Endodermal cell (in vitro differentiated cells): ENCODE data around the gene STAMBP. TPM values are rescaled to one million over a fixed set of nuclear protein-coding genes. Genes with fewer than 3 reads are reported as not detected.
A peak's percentile ranks its signal among the peaks of the same experiment; 100 is the strongest.

ENCODE experiments used
- DNase-seq: peaks from one replicate; pipeline ENCODE4 v3.0.0-alpha.2; 2017
- H3K27ac ChIP-seq: 2 replicates; pipeline ENCODE4 v1.5.1; 2013; ENCODE audit warnings: mild to moderate bottlenecking, low read depth, low read length, moderate library complexity
- H3K27me3 ChIP-seq: 2 replicates; pipeline ENCODE4 v1.6.1; 2013; ENCODE audit warnings: mild to moderate bottlenecking, low read length, moderate library complexity; ENCODE audit not compliant: insufficient read depth, control insufficient read depth, poor library complexity, severe bottlenecking
- H3K36me3 ChIP-seq: 2 replicates; pipeline ENCODE4 v1.7.0; 2013; ENCODE audit warnings: mild to moderate bottlenecking, low read length, moderate library complexity; ENCODE audit not compliant: control insufficient read depth, insufficient read depth
- H3K4me1 ChIP-seq: one replicate; pipeline ENCODE4 v1.7.0; 2013; ENCODE audit warnings: low read length; ENCODE audit not compliant: control insufficient read depth, insufficient read depth
- H3K4me3 ChIP-seq: 2 replicates; pipeline ENCODE4 v1.5.1; 2013; ENCODE audit warnings: mild to moderate bottlenecking, low read length, moderate library complexity
- H3K9ac ChIP-seq: 2 replicates; pipeline ENCODE4 v1.6.1; 2013; ENCODE audit warnings: mild to moderate bottlenecking, low read length, moderate library complexity; ENCODE audit not compliant: poor library complexity, severe bottlenecking; ENCODE audit errors: extremely low read depth
- H3K9me3 ChIP-seq: 2 replicates; pipeline ENCODE4 v1.6.1; 2013; ENCODE audit warnings: mild to moderate bottlenecking, low read length, moderate library complexity; ENCODE audit not compliant: control insufficient read depth
- H3K27ac Mint-ChIP-seq: 2 replicates; pipeline ENCODE4 v1.8.0; 2020; ENCODE audit warnings: mixed read lengths
- H3K27me3 Mint-ChIP-seq: 2 replicates; pipeline ENCODE4 v1.8.0; 2021; ENCODE audit warnings: mild to moderate bottlenecking, mixed read lengths; ENCODE audit not compliant: insufficient read depth
- H3K36me3 Mint-ChIP-seq: 2 replicates; pipeline ENCODE4 v1.8.0; 2020; ENCODE audit warnings: low read depth, mixed read lengths
- H3K4me1 Mint-ChIP-seq: 2 replicates; pipeline ENCODE4 v1.8.0; 2020; ENCODE audit warnings: mixed read lengths
- H3K4me3 Mint-ChIP-seq: 2 replicates; pipeline ENCODE4 v1.8.0; 2020; ENCODE audit warnings: mild to moderate bottlenecking, moderate library complexity, mixed read lengths
- H3K9me3 Mint-ChIP-seq: 2 replicates; pipeline ENCODE4 v1.8.0; 2020; ENCODE audit warnings: mild to moderate bottlenecking, mixed read lengths
- CTCF ChIP-seq: fragments of 200-600 bp; sonication (generic); conservative IDR thresholded peaks from 2 replicates; pipeline ENCODE4 v1.5.0; 2021; ENCODE audit warnings: antibody characterized with exemption, mild to moderate bottlenecking
- WGBS, 2 experiments: methylation state at CpG; one replicate each; pipeline versions ENCODE4 v1.1.5 to v1.1.7; 2013; ENCODE audit warnings: missing lambda C conversion rate in 2 of 2, mixed read lengths in 1 of 2; ENCODE audit not compliant: insufficient coverage in 1 of 2, insufficient read length in 1 of 2; 5-methylcytosine and 5-hydroxymethylcytosine counted together
- total RNA-seq, 2 donors: library from RNA; stranded (reverse); fragmentation: NEBNext Ultra II Directional in 1 of 2; extraction: Animal tissue kit (Norgen Biotek cat#: 25700) in 1 of 2; gene quantifications; 2 replicates in 1 of 2; 3 replicates in 1 of 2; pipeline ENCODE4 v1.2.1, GENCODE V29; 2021

Gene STAMBP
- total RNA-seq, 2 donors from 2014 or later = 41.6 to 42.4 TPM

- Mint-ChIP-seq H3K27ac (no peak overlapping the region), H3K36me3 (peaks cover 20% of the 10 kb centered on the region), H3K4me1 (no peaks in the 10 kb centered on the region), H3K9me3 (no peaks in the 10 kb centered on the region), H3K27me3 (no peaks in the 10 kb centered on the region), H3K4me3 (no peak overlapping the region)
- H3K27me3 ChIP-seq = no peaks in the 10 kb centered on the region
- H3K4me1 ChIP-seq = no peaks in the 10 kb centered on the region
- peak; percentile 51 for TF ChIP-seq CTCF
- H3K4me3 ChIP-seq = no peak overlapping the region
- no peak overlapping the region for H3K9ac ChIP-seq
- WGBS, 2 experiments = 87 to 90% methylated on average over 2 to 3 of the region's 3 CpGs
- H3K27ac ChIP-seq = no peak overlapping the region
- H3K36me3 ChIP-seq = peaks cover 60% of the 10 kb centered on the region
- DNase-seq = no peak
- H3K9me3 ChIP-seq = no peaks in the 10 kb centered on the region
Measured at GRCh38 chr2:73839653-73840411, 11.1 kb downstream of the STAMBP start.

- TF ChIP-seq CTCF = no peak
- no peak overlapping the region for H3K9ac ChIP-seq
- Mint-ChIP-seq H3K4me1 (no peaks in the 10 kb centered on the region), H3K36me3 (peaks cover 31% of the 10 kb centered on the region), H3K27me3 (no peaks in the 10 kb centered on the region), H3K9me3 (no peaks in the 10 kb centered on the region), H3K27ac (no peak overlapping the region), H3K4me3 (no peak overlapping the region)
- DNase-seq = no peak
- no peaks in the 10 kb centered on the region for H3K9me3 ChIP-seq
- H3K4me3 ChIP-seq = no peak overlapping the region
- 94 to 95% methylated on average over 4 to 5 of the region's 5 CpGs for WGBS, 2 experiments
- H3K27me3 ChIP-seq = no peaks in the 10 kb centered on the region
- no peak overlapping the region for H3K27ac ChIP-seq
- no peaks in the 10 kb centered on the region for H3K4me1 ChIP-seq
- peaks cover 69% of the 10 kb centered on the region for H3K36me3 ChIP-seq
Measured at GRCh38 chr2:73841912-73842738, 13.4 kb downstream of the STAMBP start.

GRCh38 chr2:73842739-73843019, 13.9 kb downstream of the STAMBP start:
- Mint-ChIP-seq H3K4me1 (no peaks in the 10 kb centered on the region), H3K9me3 (no peaks in the 10 kb centered on the region)

More at GRCh38 chr2:73842739-73843019, 13.9 kb downstream of the STAMBP start:
- Histone ChIP-seq H3K27me3 (no peaks in the 10 kb centered on the region), H3K27ac (no peak overlapping the region), H3K4me1 (no peaks in the 10 kb centered on the region), H3K4me3 (no peak overlapping the region), H3K9me3 (no peaks in the 10 kb centered on the region), H3K36me3 (peaks cover 72% of the 10 kb centered on the region), H3K9ac (no peak overlapping the region)
- Mint-ChIP-seq H3K27me3 (no peaks in the 10 kb centered on the region), H3K27ac (no peak overlapping the region), H3K36me3 (peaks cover 35% of the 10 kb centered on the region), H3K4me3 (no peak overlapping the region)
- TF ChIP-seq CTCF = no peak
- WGBS, 2 experiments = 83% methylated on average over 1 of the region's 1 CpG; no CpG with 5 or more reads in 1 of the 2 experiments
- no peak for DNase-seq
